B cell (primary cell): ENCODE results near the gene ACAP1.

ENCODE experiments used
- EZH2 ChIP-seq: IDR thresholded peaks from 2 replicates; pipeline ENCODE4 v1.6.1; 2012; ENCODE audit warnings: borderline replicate concordance, low read depth, mild to moderate bottlenecking, moderate library complexity, low read length; ENCODE audit not compliant: insufficient read depth, poor library complexity, severe bottlenecking
- TF ChIP-seq, protein P1 (sequence below): fragments of 200-600 bp; IDR thresholded peaks from one replicate; pipeline ENCODE4 v1.8.0; 2022; ENCODE audit warnings: antibody characterized with exemption, mild to moderate bottlenecking

DNA sequence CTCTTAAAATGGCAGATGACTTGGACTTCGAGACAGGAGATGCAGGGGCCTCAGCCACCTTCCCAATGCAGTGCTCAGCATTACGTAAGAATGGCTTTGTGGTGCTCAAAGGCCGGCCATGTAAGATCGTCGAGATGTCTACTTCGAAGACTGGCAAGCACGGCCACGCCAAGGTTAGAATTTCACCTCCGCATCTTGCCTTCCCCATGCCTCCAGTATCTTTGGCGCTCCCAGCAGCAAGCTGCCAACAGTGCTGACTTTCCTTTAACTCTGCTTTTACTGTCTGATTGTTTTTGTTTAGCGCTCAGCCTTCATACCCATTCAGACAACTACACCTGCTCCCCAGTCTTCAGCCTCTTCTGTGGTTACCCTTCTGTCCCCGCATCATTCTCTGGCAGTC lies 26.7 kb upstream of the ACAP1 start:
- TF ChIP-seq, protein P1, sequence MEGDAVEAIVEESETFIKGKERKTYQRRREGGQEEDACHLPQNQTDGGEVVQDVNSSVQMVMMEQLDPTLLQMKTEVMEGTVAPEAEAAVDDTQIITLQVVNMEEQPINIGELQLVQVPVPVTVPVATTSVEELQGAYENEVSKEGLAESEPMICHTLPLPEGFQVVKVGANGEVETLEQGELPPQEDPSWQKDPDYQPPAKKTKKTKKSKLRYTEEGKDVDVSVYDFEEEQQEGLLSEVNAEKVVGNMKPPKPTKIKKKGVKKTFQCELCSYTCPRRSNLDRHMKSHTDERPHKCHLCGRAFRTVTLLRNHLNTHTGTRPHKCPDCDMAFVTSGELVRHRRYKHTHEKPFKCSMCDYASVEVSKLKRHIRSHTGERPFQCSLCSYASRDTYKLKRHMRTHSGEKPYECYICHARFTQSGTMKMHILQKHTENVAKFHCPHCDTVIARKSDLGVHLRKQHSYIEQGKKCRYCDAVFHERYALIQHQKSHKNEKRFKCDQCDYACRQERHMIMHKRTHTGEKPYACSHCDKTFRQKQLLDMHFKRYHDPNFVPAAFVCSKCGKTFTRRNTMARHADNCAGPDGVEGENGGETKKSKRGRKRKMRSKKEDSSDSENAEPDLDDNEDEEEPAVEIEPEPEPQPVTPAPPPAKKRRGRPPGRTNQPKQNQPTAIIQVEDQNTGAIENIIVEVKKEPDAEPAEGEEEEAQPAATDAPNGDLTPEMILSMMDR: no peak
- TF ChIP-seq EZH2: no peak
